ENCODE measurements around the gene ADAM10.
"Not testable (repeated sequence)": the region's sequence is repeated elsewhere in the genome, so short reads cannot be mapped to it uniquely, and the experiment has no call there.

The ADAM10 gene

GRCh38 chr15:58622877-58623276 lies 126.6 kb downstream of the ADAM10 start:
- no peak for TF ChIP-seq CTCF (IDR thresholded peaks at IDR 0.05; ENCODE audit: low read depth, low read length)
- in situ Hi-C loops (cut with HindIII; ENCODE audit: low sequenced_read_pairs) = no loop called here
- DNase-seq (ENCODE audit: low read depth, low spot score) = no peak
- H3K4me3 ChIP-seq (ENCODE audit: low read depth, low read length) = no peak overlapping the region

GRCh38 chr15:58620268-58620667 lies 129.2 kb downstream of the ADAM10 start:
- DNase-seq (ENCODE audit: low read depth, low spot score); in situ Hi-C loops (cut with HindIII; ENCODE audit: low sequenced_read_pairs); H3K4me3 ChIP-seq (ENCODE audit: low read depth, low read length): not testable (repeated sequence)

- no peak for DNase-seq (ENCODE audit: low read depth, low spot score)
- no peak overlapping the region for H3K4me3 ChIP-seq (ENCODE audit: low read depth, low read length)
- TF ChIP-seq CTCF (IDR thresholded peaks at IDR 0.05; ENCODE audit: low read depth, low read length) = no peak
- in situ Hi-C loops (cut with HindIII; ENCODE audit: low sequenced_read_pairs) = no loop called here
Measured at GRCh38 chr15:58616171-58616570, 133.3 kb downstream of the ADAM10 start.

- DNase-seq (ENCODE audit: low read depth, low spot score) = no peak
- no peak for TF ChIP-seq CTCF (IDR thresholded peaks at IDR 0.05; ENCODE audit: low read depth, low read length)
- no peak overlapping the region for H3K4me3 ChIP-seq (ENCODE audit: low read depth, low read length)
- in situ Hi-C loops (cut with HindIII; ENCODE audit: low sequenced_read_pairs) = no loop called here
Measured at GRCh38 chr15:58611731-58612676, 137.5 kb downstream of the ADAM10 start.

GRCh38 chr15:58608711-58609110 lies 140.8 kb downstream of the ADAM10 start:
- in situ Hi-C loops (cut with HindIII; ENCODE audit: low sequenced_read_pairs) = no loop called here
- no peak for TF ChIP-seq CTCF (IDR thresholded peaks at IDR 0.05; ENCODE audit: low read depth, low read length)
- H3K4me3 ChIP-seq (ENCODE audit: low read depth, low read length) = no peak overlapping the region
- DNase-seq (ENCODE audit: low read depth, low spot score) = no peak

GRCh38 chr15:58608129-58608590 lies 141.3 kb downstream of the ADAM10 start:
- no peak for TF ChIP-seq CTCF (IDR thresholded peaks at IDR 0.05; ENCODE audit: low read depth, low read length)
- in situ Hi-C loops (cut with HindIII; ENCODE audit: low sequenced_read_pairs) = no loop called here
- no peak overlapping the region for H3K4me3 ChIP-seq (ENCODE audit: low read depth, low read length)
- DNase-seq (ENCODE audit: low read depth, low spot score) = peak; percentile 22

GRCh38 chr15:58606577-58607080 lies 142.9 kb downstream of the ADAM10 start:
- DNase-seq (ENCODE audit: low read depth, low spot score) = no peak
- in situ Hi-C loops (cut with HindIII; ENCODE audit: low sequenced_read_pairs) = no loop called here
- no peak for TF ChIP-seq CTCF (IDR thresholded peaks at IDR 0.05; ENCODE audit: low read depth, low read length)
- no peak overlapping the region for H3K4me3 ChIP-seq (ENCODE audit: low read depth, low read length)

Measured in astrocyte of the spinal cord (primary cell).